Uterus (tissue), 2 donors: ENCODE measurements around the gene TSKU.

Source experiments
- POLR2A ChIP-seq, 2 donors: fragments of 450-650 bp; IDR thresholded peaks; one replicate each; pipeline ENCODE4 v1.6.1; 2016; ENCODE audit warnings: antibody characterized with exemption in 2 of 2, mild to moderate bottlenecking in 1 of 2, moderate library complexity in 1 of 2
- TF ChIP-seq, protein P1 (sequence below), 4 experiments: fragments of 200-600 bp in 2 of 4; fragments of 450-650 bp in 2 of 4; sonication (generic) in 2 of 4; IDR thresholded peaks; one replicate each; pipeline ENCODE4 v1.5.1; 2016 to 2019; ENCODE audit warnings: antibody characterized with exemption in 4 of 4, mild to moderate bottlenecking in 2 of 4, moderate library complexity in 1 of 4

DNA sequence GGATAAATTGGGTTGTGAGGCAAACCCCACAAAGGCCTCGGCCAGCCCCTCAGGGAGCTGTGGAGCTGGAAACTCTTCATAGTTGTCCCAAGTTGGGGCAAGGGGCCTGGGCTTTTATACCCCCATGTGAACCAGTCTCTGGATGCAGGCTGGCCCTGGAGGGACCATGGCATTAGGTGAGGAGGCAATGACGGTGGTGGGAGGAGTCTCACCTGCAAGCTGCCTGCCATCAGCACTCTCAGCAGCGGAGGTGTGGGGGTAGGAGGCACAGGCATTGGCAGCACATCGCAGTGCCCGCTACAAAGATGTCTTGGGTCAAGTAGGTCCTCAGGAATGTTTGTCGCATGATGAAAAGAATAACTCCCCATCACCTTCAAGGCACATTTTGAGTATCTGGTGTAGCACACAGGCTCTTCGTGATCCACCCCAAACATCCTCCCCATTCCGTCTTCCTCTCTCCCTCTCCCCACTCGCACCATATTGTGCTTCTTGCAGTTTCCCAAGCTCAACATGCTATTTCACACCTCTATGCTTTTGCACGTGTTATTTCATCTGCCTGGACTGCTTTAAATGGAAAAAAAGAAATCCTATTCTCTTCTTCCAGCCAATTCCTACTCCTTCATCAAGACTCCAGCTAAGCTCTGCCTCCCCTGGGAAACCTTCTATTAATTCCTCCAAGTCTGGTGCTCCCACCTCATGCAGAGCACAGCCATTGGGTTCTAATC, 18.1 kb upstream of the TSKU start:
- TF ChIP-seq POLR2A (IDR thresholded peaks at IDR 0.05), result no peak
- TF ChIP-seq, protein P1, sequence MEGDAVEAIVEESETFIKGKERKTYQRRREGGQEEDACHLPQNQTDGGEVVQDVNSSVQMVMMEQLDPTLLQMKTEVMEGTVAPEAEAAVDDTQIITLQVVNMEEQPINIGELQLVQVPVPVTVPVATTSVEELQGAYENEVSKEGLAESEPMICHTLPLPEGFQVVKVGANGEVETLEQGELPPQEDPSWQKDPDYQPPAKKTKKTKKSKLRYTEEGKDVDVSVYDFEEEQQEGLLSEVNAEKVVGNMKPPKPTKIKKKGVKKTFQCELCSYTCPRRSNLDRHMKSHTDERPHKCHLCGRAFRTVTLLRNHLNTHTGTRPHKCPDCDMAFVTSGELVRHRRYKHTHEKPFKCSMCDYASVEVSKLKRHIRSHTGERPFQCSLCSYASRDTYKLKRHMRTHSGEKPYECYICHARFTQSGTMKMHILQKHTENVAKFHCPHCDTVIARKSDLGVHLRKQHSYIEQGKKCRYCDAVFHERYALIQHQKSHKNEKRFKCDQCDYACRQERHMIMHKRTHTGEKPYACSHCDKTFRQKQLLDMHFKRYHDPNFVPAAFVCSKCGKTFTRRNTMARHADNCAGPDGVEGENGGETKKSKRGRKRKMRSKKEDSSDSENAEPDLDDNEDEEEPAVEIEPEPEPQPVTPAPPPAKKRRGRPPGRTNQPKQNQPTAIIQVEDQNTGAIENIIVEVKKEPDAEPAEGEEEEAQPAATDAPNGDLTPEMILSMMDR (IDR thresholded peaks at IDR 0.05), result no peak
